NCI-H82 (cell line): ENCODE results near the gene GJA9.
"Not testable (repeated sequence)": the region's sequence is repeated elsewhere in the genome, so short reads cannot be mapped to it uniquely, and the experiment has no call there.

ENCODE experiments used
- DNase-seq: peaks from one replicate; lab custom pipeline; 2025; lab: John Stamatoyannopoulos, UW

GJA9 gene

DNA sequence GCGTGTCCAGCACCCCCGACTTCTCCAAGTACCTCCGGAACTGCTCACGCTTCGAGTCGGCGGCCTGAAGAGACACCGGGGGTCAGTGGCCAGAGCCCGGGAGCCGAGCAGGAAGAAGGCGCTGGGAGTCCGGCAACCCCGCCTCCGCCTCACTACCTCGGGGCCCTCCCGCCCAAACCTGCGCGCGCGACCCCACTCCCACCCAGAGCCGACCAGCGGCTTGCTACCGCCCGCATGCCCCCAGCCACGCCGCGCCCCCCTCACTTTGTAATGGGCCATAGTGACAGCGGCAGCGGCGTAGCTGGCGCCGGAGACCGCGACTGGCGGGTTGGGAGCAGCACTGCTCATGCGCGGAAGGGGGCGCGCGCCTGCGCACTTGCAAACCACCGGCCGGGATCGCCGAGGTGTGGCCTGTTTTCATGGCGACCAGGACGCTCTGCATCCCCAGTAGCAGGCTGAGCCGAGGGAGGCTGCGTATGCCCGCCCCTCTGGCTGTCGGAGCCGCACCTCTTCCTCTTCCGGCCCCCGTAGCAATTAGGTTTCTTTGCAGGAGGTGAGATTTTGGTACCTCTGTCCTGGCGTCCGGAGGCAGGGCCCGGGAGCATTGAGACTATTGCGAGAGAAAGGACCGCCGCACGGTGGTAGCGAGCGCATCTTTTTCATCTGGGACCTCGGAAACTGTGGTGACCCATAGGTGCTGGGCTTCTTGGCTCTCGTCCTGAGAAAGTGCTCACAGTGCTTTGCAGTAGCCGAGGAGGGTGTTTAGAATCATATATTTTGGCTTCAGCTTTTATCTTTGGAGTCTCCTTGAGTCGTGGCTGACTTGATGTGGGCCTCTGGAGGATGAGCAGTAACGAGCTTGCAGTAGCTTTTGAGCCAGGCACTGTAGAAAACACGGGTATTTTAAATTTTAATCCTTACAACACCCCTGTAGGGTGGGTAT lies 8.1 kb downstream of the GJA9 start, which contains the start of gene MYCBP:
TSS of gene MYCBP (minus strand) at position 322 of the 943 bp plus-strand sequence. CDS start at position 279, 43 bp downstream.
- peak; percentile 98 for DNase-seq

DNA sequence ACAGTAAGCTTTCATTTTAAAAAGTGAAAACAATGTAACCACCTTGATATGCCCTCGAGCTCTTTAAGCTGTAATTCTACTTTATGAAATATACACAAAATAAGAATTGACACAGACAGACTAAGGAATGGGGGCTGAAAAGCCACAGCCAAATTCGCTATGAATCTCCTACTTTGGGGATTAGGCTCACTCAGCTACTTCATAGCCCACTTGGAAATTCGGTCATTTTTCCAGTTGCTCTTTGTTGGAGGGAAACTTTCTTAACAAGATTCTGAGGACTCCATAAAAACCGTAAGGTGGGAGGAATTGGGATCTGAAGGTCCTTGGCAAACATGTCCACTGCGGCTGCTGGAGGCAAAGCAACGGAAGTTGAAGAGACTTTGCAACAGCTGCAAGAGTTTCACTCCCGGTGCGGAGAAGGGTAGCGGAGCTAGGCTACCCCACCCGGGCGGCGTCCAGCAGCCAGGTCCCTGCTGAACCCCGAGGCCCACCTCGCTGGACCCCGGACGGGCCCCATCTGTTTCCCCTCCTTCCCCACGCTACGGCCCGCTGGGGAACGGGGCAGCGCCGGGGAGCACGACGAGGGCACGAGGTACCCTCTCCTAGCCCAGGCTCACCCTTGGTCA lies 8.9 kb downstream of the GJA9 start:
- peak; percentile 38 for DNase-seq

DNA sequence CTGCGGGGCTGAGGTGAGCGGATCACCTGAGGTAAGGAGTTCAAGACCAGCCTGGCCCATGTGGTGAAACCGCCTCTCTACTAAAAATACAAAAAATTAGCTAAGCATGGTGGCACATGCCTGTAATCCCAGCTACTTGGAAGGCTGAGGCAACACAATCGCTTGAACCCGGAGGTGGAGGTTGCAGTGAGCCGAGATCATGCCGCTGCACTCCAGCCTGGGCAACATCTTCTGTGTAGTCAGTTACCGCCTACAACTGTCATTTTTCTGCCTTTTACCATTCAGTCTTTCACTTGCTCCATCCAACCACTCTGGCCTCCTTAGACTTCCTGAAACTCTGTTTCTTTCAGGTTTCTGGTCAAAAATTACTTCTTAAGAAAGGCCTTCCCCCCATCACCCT lies 10.4 kb downstream of the GJA9 start:
- no peak for DNase-seq

DNA sequence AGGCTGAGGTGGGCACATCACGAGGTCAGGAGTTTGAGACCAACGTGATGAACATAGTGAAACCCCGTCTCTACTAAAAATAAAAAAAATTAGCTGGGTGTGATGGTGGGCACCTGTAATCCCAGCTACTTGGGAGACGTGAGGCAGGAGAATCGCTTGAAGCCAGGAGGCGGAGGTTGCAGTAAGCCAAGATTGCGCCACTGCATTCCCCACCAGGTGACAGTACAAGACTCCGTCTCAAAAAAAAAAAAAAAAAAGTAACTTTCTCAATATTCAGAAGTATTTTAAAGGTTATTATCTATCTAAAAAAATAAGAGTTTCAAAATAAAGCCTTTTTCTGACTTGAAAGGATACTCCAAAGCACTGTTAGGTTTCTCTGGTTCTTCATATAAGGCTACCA lies 14.2 kb downstream of the GJA9 start:
- DNase-seq = no peak

DNA sequence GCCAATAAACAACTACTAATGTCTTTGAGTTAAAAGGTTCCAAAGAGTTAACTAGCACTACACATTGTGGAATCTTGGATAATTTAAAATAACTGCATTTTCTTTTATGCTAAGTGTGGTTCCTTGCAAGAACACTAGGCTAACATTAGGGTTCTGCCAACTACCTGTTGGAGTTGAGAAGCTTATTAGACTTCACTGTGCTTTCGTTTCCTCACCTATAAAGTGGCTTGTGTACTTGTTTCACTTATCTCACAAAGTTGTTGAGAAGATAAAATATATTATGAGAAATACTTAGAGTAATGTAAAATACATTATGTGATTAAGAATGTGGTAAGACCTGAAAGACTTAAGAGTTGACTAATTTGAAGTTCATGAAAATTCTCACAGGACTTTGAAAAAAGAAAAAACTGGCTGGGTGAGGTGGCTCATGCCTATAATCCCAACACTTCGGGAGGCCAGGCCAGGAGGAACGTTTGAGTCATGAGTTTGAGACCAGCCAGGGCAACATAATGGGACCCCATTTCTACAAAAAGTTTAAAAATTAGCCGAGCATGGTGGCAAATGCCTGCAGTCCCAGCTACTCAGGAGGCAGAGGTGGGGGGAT lies 16.2 kb downstream of the GJA9 start:
- DNase-seq = no peak

GRCh38 chr1:38860454-38860795 lies 21.0 kb downstream of the GJA9 start:
- DNase-seq = peak; percentile 55

DNA sequence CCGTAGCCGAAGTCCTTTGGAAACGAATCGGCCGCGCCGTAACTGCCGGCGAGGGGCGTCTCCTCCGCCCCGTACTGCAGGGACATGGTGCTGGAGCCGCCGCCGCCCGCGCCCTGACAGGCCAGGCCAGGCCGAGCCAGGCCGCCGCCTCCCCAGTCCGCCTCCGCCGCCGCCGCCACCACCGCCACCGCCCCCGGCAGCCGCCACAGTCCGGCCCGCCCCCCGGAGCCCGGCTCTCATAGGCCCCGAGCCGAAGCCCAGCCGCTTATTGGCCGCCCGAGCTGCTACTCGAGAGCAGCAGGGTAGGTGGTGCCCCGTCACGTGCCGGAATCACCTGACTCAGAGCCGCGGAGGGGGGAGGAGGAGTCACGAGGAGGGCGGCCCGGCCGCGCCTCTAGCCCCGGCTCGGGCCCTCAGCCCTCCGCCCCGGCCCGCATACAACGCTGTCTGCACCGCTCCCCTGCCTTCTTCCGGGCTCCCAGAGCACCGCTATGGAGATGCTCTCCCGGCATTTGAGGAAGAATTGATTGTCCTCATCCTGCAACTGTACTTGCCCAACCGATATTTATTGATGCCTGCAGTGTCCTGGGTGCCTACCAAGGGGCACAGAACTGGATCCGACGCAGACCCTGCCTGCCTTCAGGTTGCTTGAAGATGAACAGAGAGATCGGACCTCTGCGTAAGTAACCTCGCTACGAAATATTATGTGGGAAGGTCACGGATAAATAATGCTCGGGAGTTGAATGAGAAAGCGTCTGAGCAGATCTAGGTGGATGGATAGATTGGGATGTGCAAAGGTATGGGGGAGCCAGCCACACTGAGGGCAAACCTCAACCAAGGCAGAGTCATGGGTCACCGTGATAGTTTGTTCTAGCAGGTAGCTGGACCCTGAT lies 21.6 kb downstream of the GJA9 start, which contains the start of gene RRAGC:
TSS of gene RRAGC (minus strand) at position 212 of the 893 bp plus-strand sequence. CDS start at position 86, 126 bp downstream.
- DNase-seq = peak; percentile 99

GRCh38 chr1:38858833-38859560 lies 22.4 kb downstream of the GJA9 start:
- DNase-seq = peak; percentile 48

GRCh38 chr1:38852780-38853179 lies 28.6 kb downstream of the GJA9 start:
- no peak for DNase-seq

DNA sequence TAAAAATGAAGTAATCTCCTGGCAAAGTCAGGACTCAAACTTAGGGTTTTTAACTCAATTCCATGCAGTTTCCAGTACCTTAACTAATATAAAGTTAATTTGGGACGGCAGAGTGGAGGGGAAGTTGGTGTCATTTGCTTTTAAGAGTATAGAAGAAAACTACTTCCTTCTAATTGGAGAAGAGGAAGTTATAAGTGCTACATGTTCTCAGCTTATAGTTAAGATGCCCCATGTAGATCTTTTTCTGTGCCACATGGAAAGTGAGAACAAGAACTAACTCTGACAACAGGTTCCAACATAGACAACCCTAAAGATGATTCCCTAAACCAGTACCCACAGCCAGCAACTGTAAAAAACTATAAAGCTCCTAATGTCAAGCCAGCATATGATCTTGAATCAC lies 33.3 kb downstream of the GJA9 start:
- DNase-seq = no peak

GRCh38 chr1:38846210-38846609 lies 35.2 kb downstream of the GJA9 start:
- DNase-seq = no peak

- DNase-seq = not testable (repeated sequence)
These were observed 36.3 kb downstream of the GJA9 start for GRCh38 chr1:38845088-38845487.

- DNase-seq = no peak
These were observed 41.1 kb downstream of the GJA9 start for GRCh38 chr1:38840281-38840680.

DNA sequence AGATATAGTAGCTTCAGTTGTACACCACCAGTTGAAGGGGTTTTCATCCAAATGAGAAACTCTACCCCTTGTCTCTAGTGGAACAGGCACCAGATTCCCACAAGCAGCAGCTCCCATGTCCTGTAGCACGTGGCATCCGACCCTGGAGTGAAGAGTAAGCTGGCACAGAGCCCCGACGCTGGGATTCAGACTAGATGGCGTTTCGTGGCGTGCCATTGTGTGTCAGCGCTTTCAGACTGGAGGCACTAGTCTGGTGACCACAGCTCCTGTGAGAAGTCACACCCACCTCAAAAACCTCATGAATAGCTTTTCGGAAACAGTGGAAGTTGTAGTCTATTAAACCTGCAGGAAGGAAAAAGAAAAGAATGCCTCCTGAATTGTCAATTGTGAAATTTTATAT lies 42.0 kb downstream of the GJA9 start:
- no peak for DNase-seq

DNA sequence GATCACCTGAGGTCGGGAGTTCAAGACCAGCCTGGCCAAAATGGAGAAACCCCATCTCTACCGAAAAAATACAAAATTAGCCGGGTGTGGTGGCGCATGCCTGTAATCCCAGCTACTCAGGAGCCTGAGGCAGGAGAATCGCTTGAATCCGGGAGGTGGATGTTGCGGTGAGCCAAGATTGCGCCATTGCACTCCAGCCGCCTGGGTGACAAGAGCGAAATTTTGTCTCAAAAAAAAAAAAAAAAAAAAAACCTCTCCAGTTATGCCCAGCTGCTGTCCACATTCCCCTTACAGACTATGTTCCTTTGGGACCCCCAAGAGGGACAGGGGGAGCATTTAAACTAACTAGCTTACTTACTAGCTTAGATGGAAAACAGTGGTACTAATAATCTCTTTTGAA lies 45.1 kb downstream of the GJA9 start:
- not testable (repeated sequence) for DNase-seq

DNA sequence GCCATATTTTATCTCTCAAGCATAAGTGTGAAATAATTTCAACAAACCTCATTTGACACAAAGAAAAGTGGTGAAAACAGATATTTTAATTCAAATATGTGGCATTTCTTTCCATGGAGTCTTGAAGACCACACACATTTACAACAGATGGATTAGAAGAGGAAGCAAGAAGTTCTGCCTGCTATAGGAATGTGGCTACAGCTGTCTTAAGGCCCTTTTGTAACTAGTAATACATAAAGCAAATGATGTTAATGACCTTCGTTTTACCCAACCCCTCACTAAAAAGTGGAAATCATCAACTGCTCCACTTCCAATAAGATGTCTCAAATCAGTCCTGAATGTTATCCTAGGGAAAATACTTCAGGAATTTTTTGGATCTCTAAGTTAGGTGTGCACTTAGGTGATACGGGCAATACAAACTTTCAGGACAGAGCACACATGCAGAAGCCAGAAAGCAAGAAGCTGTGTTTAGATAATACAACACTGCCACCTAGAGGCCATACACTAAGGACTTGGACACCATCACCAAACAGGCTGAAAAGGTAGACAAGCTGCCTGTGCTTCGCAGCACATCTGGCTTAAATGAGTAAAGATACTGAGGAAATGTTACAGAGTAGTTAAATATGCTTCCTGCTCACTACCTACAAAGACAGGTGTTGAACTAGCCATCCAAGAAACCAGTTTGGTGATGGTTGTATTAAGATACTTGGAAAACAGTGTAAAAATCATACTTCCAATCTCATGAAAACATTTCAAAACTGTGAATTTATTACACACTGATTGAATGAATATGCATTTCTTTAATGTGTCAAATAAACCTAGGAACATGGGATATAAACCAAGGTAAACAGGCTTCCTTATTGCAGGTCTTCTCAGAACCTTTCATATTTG lies 46.2 kb downstream of the GJA9 start:
- DNase-seq = peak; percentile 95

- DNase-seq = no peak
These were observed 47.1 kb downstream of the GJA9 start for GRCh38 chr1:38834221-38834782.

DNA sequence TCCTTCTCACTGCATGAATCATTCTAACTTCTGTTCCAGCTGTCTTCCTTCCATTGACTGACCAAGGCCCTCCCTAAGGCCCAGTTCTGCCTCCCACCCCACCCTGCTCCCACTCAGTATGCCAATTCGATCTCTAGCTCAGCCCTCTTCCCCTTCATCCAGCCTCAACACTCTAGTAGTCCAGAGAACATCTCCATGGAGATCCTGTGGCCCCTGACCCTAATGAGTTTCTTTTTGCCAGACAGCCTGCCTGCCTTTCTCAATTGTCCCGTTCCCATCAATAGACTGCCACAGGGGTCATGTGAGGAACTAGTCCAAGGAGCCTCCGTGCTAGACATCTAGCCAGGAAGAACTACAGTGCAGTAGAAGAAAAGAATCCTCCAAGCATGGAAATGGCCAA lies 48.2 kb downstream of the GJA9 start:
- no peak for DNase-seq

GRCh38 chr1:38832370-38832734 lies 49.0 kb downstream of the GJA9 start:
- DNase-seq = no peak
